HFFc6 (cell line): ENCODE data around the gene SMTNL2. TPM values are rescaled to one million over a fixed set of nuclear protein-coding genes. Genes with fewer than 3 reads are reported as not detected.
"Not testable (repeated sequence)": the region's sequence is repeated elsewhere in the genome, so short reads cannot be mapped to it uniquely, and the experiment has no call there.

ENCODE experiments used
- DNase-seq: peaks from one replicate; pipeline ENCODE4 v3.0.0-alpha.2; 2018
- H3K27ac Mint-ChIP-seq: 2 replicates; pipeline ENCODE4 v1.8.0; 2020; ENCODE audit warnings: mild to moderate bottlenecking, mixed read lengths
- H3K27me3 Mint-ChIP-seq: 2 replicates; pipeline ENCODE4 v1.8.0; 2021; ENCODE audit warnings: mild to moderate bottlenecking, moderate library complexity, mixed read lengths; ENCODE audit not compliant: insufficient read depth
- H3K36me3 Mint-ChIP-seq: 2 replicates; pipeline ENCODE4 v1.8.0; 2021; ENCODE audit warnings: low read depth, mixed read lengths
- H3K4me1 Mint-ChIP-seq: 2 replicates; pipeline ENCODE4 v1.8.0; 2020; ENCODE audit warnings: low read depth, mixed read lengths
- H3K4me3 Mint-ChIP-seq: 2 replicates; pipeline ENCODE4 v1.8.0; 2020; ENCODE audit warnings: mild to moderate bottlenecking, moderate library complexity, mixed read lengths
- H3K9me3 Mint-ChIP-seq: 2 replicates; pipeline ENCODE4 v1.8.0; 2020; ENCODE audit warnings: mild to moderate bottlenecking, mixed read lengths
- CTCF ChIP-seq: fragments of 200-600 bp; sonication (generic); IDR thresholded peaks from 2 replicates; pipeline ENCODE4 v1.5.0; 2021; ENCODE audit warnings: antibody characterized with exemption, mild to moderate bottlenecking
- total RNA-seq, 6 experiments: library from RNA; stranded (reverse); fragmentation: NEBNext Ultra II Directional; extraction: Animal tissue kit (Norgen Biotek cat#: 25700); gene quantifications; 2 replicates in 1 of 6; 3 replicates in 5 of 6; pipeline ENCODE4 v1.2.3, GENCODE V29; 2021

The SMTNL2 gene
- total RNA-seq, 6 experiments from 2014 or later, result not detected

GRCh38 chr17:4586043-4586442 lies 1.7 kb downstream of the SMTNL2 start:
- no peak overlapping the region for H3K27ac Mint-ChIP-seq
- no peaks in the 10 kb centered on the region for H3K9me3 Mint-ChIP-seq
- H3K36me3 Mint-ChIP-seq, result no peaks in the 10 kb centered on the region
- no peak for DNase-seq
- no peaks in the 10 kb centered on the region for H3K4me1 Mint-ChIP-seq
- peaks cover 60% of the 10 kb centered on the region for H3K27me3 Mint-ChIP-seq
- no peak overlapping the region for H3K4me3 Mint-ChIP-seq
- no peak for TF ChIP-seq CTCF

- no peak overlapping the region for H3K4me3 Mint-ChIP-seq
- no peaks in the 10 kb centered on the region for H3K36me3 Mint-ChIP-seq
- H3K4me1 Mint-ChIP-seq, result no peaks in the 10 kb centered on the region
- no peaks in the 10 kb centered on the region for H3K9me3 Mint-ChIP-seq
- H3K27me3 Mint-ChIP-seq, result peaks cover 59% of the 10 kb centered on the region
- H3K27ac Mint-ChIP-seq, result no peak overlapping the region
- no peak for TF ChIP-seq CTCF
- DNase-seq, result no peak
Observed at GRCh38 chr17:4587195-4587594, 2.9 kb downstream of the SMTNL2 start.

GRCh38 chr17:4587803-4588202 lies 3.5 kb downstream of the SMTNL2 start:
- TF ChIP-seq CTCF, result no peak
- Mint-ChIP-seq H3K4me3 (no peak overlapping the region), H3K4me1 (no peaks in the 10 kb centered on the region), H3K27me3 (peaks cover 59% of the 10 kb centered on the region), H3K9me3 (no peaks in the 10 kb centered on the region), H3K36me3 (no peaks in the 10 kb centered on the region), H3K27ac (no peak overlapping the region)
- DNase-seq, result no peak

- peaks cover 56% of the 10 kb centered on the region for H3K27me3 Mint-ChIP-seq
- TF ChIP-seq CTCF, result no peak
- no peak overlapping the region for H3K27ac Mint-ChIP-seq
- H3K4me3 Mint-ChIP-seq, result no peak overlapping the region
- DNase-seq, result no peak
- H3K9me3 Mint-ChIP-seq, result no peaks in the 10 kb centered on the region
- no peaks in the 10 kb centered on the region for H3K36me3 Mint-ChIP-seq
- H3K4me1 Mint-ChIP-seq, result no peaks in the 10 kb centered on the region
Observed at GRCh38 chr17:4588391-4588790, 4.1 kb downstream of the SMTNL2 start.

- Mint-ChIP-seq H3K9me3 (no peaks in the 10 kb centered on the region), H3K27ac (no peak overlapping the region), H3K4me3 (no peak overlapping the region), H3K36me3 (no peaks in the 10 kb centered on the region), H3K27me3 (peaks cover 56% of the 10 kb centered on the region), H3K4me1 (no peaks in the 10 kb centered on the region)
- DNase-seq, result no peak
- no peak for TF ChIP-seq CTCF
Observed at GRCh38 chr17:4588898-4589625, 4.7 kb downstream of the SMTNL2 start.

GRCh38 chr17:4590042-4590441 lies 5.7 kb downstream of the SMTNL2 start:
- not testable (repeated sequence) for H3K27ac Mint-ChIP-seq, H3K4me1 Mint-ChIP-seq, DNase-seq, H3K4me3 Mint-ChIP-seq, H3K9me3 Mint-ChIP-seq, H3K36me3 Mint-ChIP-seq
- H3K27me3 Mint-ChIP-seq, result peaks cover 54% of the 10 kb centered on the region
